ENCODE data around the gene AHDC1.

AHDC1 gene

GRCh38 chr1:27513958-27514357, 90.0 kb downstream of the AHDC1 start:
- DNase-seq (ENCODE audit: low spot score), result no peak
- TF ChIP-seq CTCF (IDR thresholded peaks at IDR 0.05; ENCODE audit: extremely low read depth, missing control alignments), result no peak

GRCh38 chr1:27513528-27513927, 90.4 kb downstream of the AHDC1 start:
- no peak for DNase-seq (ENCODE audit: low spot score)
- TF ChIP-seq CTCF (IDR thresholded peaks at IDR 0.05; ENCODE audit: extremely low read depth, missing control alignments), result no peak

GRCh38 chr1:27509127-27510080, 94.5 kb downstream of the AHDC1 start:
- TF ChIP-seq CTCF (IDR thresholded peaks at IDR 0.05; ENCODE audit: extremely low read depth, missing control alignments), result no peak
- no peak for DNase-seq (ENCODE audit: low spot score)

GRCh38 chr1:27507960-27508665, 95.8 kb downstream of the AHDC1 start:
- DNase-seq (ENCODE audit: low spot score), result no peak

GRCh38 chr1:27506703-27507102, 97.2 kb downstream of the AHDC1 start:
- TF ChIP-seq CTCF (IDR thresholded peaks at IDR 0.05; ENCODE audit: extremely low read depth, missing control alignments), result no peak
- no peak for DNase-seq (ENCODE audit: low spot score)

More at GRCh38 chr1:27507960-27508665, 95.8 kb downstream of the AHDC1 start:
- TF ChIP-seq CTCF (IDR thresholded peaks at IDR 0.05; ENCODE audit: extremely low read depth, missing control alignments), result no peak

GRCh38 chr1:27505420-27505680, 98.6 kb downstream of the AHDC1 start:
- no peak for DNase-seq (ENCODE audit: low spot score)
- TF ChIP-seq CTCF (IDR thresholded peaks at IDR 0.05; ENCODE audit: extremely low read depth, missing control alignments), result no peak

All from GM20000 (cell line).